K562 (cell line): ENCODE measurements around the gene PPAN. TPM values are rescaled to one million over a fixed set of nuclear protein-coding genes. Genes with fewer than 3 reads are reported as not detected.

Experiments
- NCOA1 ChIP-seq: fragments of 450-650 bp; IDR thresholded peaks from 2 replicates; pipeline ENCODE4 v1.6.1; 2016; ENCODE audit warnings: low read depth
- NFE2L1 ChIP-seq: fragments of 450-650 bp; IDR thresholded peaks from 2 replicates; pipeline ENCODE4 v1.6.1; 2016; ENCODE audit warnings: missing genetic modification characterization, low read depth, mild to moderate bottlenecking, missing compliant biosample characterization, moderate library complexity, borderline replicate concordance
- PPARD ChIP-seq: fragments of 250-450 bp; sonication (Bioruptor Pico); IDR thresholded peaks from 2 replicates; pipeline ENCODE4 v1.8.0; 2022; ENCODE audit warnings: inconsistent platforms, mild to moderate bottlenecking, moderate library complexity
- PTBP1 ChIP-seq: fragments of 200-400 bp; formaldehyde crosslinking; IDR thresholded peaks from 2 replicates; pipeline ENCODE4 v1.6.1; 2017; ENCODE audit warnings: low read depth, low read length
- SPI1 ChIP-seq: IDR thresholded peaks from 2 replicates; pipeline ENCODE4 v1.6.1; 2011; ENCODE audit warnings: low read depth, low read length, control low read depth, borderline replicate concordance
- SRSF7 ChIP-seq: fragments of 200-400 bp; formaldehyde crosslinking; optimal IDR thresholded peaks from 2 replicates; pipeline ENCODE3; 2017; ENCODE audit warnings: mild to moderate bottlenecking, low read depth, low read length
- TBL1XR1 ChIP-seq, 2 experiments: IDR thresholded peaks; 2 replicates each; pipeline ENCODE4 v1.6.1; 2012; ENCODE audit warnings: improper control_type of control experiment in 2 of 2, low read length in 2 of 2, mild to moderate bottlenecking in 1 of 2
- TEAD2 ChIP-seq: fragments of 450-650 bp; IDR thresholded peaks from 2 replicates; pipeline ENCODE4 v1.6.1; 2016; ENCODE audit warnings: missing genetic modification characterization, control low read depth, missing compliant biosample characterization
- ZNF184 ChIP-seq: sonication (generic); formaldehyde crosslinking; IDR thresholded peaks from 2 replicates; pipeline ENCODE4 v1.5.0; 2020; ENCODE audit warnings: missing genetic modification reagents
- ZNF212 ChIP-seq: fragments of 450-650 bp; formaldehyde crosslinking; IDR thresholded peaks from 2 replicates; pipeline ENCODE4 v1.4.0; 2020; ENCODE audit warnings: mild to moderate bottlenecking
- ZNF263 ChIP-seq: sonication (generic); formaldehyde crosslinking; IDR thresholded peaks from 2 replicates; pipeline ENCODE4 v1.8.0; 2022; ENCODE audit warnings: mild to moderate bottlenecking, missing genetic modification reagents, borderline replicate concordance
- ZNF586 ChIP-seq: fragments of 450-650 bp; formaldehyde crosslinking; conservative IDR thresholded peaks from 2 replicates; pipeline ENCODE4 v1.4.0; 2020; ENCODE audit warnings: mild to moderate bottlenecking, moderate library complexity
- ZNF589 ChIP-seq: fragments of 200-800 bp; sonication (Bioruptor generic); IDR thresholded peaks from 2 replicates; pipeline ENCODE4 v1.6.1; 2016; ENCODE audit warnings: low read depth, missing genetic modification characterization, missing compliant biosample characterization
- polyA plus RNA-seq, 8 experiments: library from polyadenylated mRNA; depleted of rRNA in 4 of 8; stranded (reverse) in 5 of 8; unstranded in 3 of 8; fragments of >200 nt; fragmentation: Nextera tagmentation in 2 of 8; fragmentation: Illumina TruSeq in 1 of 8; extraction: Ambion mirVana in 2 of 8; extraction: Trizol in 1 of 8; gene quantifications; 2 replicates each; pipeline versions ENCODE4 v1.2.1 to v1.2.3, GENCODE V29; 2011 to 2014; ENCODE audit warnings: inconsistent platforms in 1 of 8, missing spikeins in 1 of 8
- total RNA-seq, 7 experiments: library from RNA; depleted of rRNA in 6 of 7; stranded (reverse); fragments of >200 nt in 6 of 7; fragmentation: Illumina TruSeq in 2 of 7; extraction: Trizol in 2 of 7; gene quantifications; 2 replicates each; pipeline versions ENCODE4 v1.2.1 to v1.2.3, GENCODE V29; 2011 to 2021; ENCODE audit warnings: low replicate concordance in 1 of 7
- TF ChIP-seq, protein P1 (sequence below): sonication (generic); formaldehyde crosslinking; IDR thresholded peaks from 2 replicates; pipeline ENCODE4 v1.8.0; 2023; ENCODE audit warnings: missing genetic modification reagents, mild to moderate bottlenecking, borderline replicate concordance
- TF ChIP-seq, protein P2 (sequence below): sonication (generic); formaldehyde crosslinking; IDR thresholded peaks from 2 replicates; pipeline ENCODE4 v1.8.1; 2022; ENCODE audit warnings: missing genetic modification reagents
- TF ChIP-seq, protein P3 (sequence below): fragments of 250-450 bp; sonication (Bioruptor Pico); IDR thresholded peaks from 2 replicates; pipeline ENCODE4 v1.5.0; 2021
- TF ChIP-seq, protein P4 (sequence below): sonication (generic); formaldehyde crosslinking; IDR thresholded peaks from 2 replicates; pipeline ENCODE4 v1.8.0; 2022; ENCODE audit warnings: missing genetic modification reagents, mild to moderate bottlenecking, borderline replicate concordance

PPAN gene
- total and polyA plus RNA-seq, 9 of the 15 experiments (the other 6 are each of a cell fraction or from before 2014, with no cell fraction given), result 2.2 to 129 (median 59.1) TPM

DNA sequence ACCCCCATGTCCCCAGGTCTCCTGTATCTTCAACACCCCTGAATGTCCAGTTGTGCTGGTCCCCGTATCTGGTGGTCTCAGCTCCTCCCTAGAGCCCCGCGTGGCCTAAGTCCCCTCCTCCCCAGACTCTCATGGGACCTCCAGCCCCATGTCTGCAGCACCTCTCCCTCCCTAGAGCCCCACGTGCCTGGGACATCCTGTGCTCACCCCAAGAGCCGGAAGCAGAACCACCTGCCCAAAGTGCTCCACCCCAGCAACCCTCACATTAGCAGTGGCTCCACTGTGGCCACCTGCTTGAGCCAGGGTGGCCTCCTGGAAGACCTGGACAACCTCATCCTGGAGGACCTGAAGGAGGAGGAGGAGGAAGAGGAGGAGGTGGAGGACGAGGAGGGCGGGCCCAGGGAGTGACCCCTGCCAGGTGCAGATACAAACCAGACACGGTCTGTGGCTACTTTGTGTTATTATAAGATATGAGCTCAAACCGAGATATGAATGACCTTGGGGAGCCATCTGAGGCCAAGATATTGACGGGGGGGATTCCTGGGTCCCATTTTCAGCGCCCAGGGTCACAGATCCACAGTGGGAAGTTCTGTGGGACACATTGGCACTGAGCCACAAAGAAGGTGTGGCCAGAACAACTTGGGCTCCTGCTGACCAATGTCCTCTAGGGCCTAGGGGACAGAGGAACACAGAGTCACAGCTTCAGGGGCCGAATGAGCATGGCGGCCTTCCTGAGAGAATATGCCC is 14.1 kb upstream of the PPAN start (continued):
- TF ChIP-seq, protein P1, sequence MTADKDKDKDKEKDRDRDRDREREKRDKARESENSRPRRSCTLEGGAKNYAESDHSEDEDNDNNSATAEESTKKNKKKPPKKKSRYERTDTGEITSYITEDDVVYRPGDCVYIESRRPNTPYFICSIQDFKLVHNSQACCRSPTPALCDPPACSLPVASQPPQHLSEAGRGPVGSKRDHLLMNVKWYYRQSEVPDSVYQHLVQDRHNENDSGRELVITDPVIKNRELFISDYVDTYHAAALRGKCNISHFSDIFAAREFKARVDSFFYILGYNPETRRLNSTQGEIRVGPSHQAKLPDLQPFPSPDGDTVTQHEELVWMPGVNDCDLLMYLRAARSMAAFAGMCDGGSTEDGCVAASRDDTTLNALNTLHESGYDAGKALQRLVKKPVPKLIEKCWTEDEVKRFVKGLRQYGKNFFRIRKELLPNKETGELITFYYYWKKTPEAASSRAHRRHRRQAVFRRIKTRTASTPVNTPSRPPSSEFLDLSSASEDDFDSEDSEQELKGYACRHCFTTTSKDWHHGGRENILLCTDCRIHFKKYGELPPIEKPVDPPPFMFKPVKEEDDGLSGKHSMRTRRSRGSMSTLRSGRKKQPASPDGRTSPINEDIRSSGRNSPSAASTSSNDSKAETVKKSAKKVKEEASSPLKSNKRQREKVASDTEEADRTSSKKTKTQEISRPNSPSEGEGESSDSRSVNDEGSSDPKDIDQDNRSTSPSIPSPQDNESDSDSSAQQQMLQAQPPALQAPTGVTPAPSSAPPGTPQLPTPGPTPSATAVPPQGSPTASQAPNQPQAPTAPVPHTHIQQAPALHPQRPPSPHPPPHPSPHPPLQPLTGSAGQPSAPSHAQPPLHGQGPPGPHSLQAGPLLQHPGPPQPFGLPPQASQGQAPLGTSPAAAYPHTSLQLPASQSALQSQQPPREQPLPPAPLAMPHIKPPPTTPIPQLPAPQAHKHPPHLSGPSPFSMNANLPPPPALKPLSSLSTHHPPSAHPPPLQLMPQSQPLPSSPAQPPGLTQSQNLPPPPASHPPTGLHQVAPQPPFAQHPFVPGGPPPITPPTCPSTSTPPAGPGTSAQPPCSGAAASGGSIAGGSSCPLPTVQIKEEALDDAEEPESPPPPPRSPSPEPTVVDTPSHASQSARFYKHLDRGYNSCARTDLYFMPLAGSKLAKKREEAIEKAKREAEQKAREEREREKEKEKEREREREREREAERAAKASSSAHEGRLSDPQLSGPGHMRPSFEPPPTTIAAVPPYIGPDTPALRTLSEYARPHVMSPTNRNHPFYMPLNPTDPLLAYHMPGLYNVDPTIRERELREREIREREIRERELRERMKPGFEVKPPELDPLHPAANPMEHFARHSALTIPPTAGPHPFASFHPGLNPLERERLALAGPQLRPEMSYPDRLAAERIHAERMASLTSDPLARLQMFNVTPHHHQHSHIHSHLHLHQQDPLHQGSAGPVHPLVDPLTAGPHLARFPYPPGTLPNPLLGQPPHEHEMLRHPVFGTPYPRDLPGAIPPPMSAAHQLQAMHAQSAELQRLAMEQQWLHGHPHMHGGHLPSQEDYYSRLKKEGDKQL (CRISPR knock-in tag), result no peak
- TF ChIP-seq TEAD2 (tag), result no peak
- TF ChIP-seq ZNF263 (CRISPR knock-in tag), result peak; percentile 99
- peak; percentile 30; the same call in 1 of the 2 replicates for TF ChIP-seq NCOA1
- TF ChIP-seq NFE2L1, result no peak
- TF ChIP-seq, protein P2, sequence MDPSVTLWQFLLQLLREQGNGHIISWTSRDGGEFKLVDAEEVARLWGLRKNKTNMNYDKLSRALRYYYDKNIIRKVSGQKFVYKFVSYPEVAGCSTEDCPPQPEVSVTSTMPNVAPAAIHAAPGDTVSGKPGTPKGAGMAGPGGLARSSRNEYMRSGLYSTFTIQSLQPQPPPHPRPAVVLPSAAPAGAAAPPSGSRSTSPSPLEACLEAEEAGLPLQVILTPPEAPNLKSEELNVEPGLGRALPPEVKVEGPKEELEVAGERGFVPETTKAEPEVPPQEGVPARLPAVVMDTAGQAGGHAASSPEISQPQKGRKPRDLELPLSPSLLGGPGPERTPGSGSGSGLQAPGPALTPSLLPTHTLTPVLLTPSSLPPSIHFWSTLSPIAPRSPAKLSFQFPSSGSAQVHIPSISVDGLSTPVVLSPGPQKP (CRISPR knock-in tag), result no peak
- TF ChIP-seq, protein P3, sequence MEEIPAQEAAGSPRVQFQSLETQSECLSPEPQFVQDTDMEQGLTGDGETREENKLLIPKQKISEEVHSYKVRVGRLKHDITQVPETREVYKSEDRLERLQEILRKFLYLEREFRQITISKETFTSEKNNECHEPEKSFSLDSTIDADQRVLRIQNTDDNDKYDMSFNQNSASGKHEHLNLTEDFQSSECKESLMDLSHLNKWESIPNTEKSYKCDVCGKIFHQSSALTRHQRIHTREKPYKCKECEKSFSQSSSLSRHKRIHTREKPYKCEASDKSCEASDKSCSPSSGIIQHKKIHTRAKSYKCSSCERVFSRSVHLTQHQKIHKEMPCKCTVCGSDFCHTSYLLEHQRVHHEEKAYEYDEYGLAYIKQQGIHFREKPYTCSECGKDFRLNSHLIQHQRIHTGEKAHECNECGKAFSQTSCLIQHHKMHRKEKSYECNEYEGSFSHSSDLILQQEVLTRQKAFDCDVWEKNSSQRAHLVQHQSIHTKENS (CRISPR knock-in tag), result no peak
- TF ChIP-seq PPARD (CRISPR knock-in tag), result no peak
- TF ChIP-seq SPI1, result no peak
- no peak for TF ChIP-seq ZNF184 (CRISPR knock-in tag)
- no peak for TF ChIP-seq SRSF7
- TF ChIP-seq PTBP1, result no peak
- TF ChIP-seq, protein P4, sequence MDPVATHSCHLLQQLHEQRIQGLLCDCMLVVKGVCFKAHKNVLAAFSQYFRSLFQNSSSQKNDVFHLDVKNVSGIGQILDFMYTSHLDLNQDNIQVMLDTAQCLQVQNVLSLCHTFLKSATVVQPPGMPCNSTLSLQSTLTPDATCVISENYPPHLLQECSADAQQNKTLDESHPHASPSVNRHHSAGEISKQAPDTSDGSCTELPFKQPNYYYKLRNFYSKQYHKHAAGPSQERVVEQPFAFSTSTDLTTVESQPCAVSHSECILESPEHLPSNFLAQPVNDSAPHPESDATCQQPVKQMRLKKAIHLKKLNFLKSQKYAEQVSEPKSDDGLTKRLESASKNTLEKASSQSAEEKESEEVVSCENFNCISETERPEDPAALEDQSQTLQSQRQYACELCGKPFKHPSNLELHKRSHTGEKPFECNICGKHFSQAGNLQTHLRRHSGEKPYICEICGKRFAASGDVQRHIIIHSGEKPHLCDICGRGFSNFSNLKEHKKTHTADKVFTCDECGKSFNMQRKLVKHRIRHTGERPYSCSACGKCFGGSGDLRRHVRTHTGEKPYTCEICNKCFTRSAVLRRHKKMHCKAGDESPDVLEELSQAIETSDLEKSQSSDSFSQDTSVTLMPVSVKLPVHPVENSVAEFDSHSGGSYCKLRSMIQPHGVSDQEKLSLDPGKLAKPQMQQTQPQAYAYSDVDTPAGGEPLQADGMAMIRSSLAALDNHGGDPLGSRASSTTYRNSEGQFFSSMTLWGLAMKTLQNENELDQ (CRISPR knock-in tag), result no peak
- TF ChIP-seq TBL1XR1 (IDR thresholded peaks at IDR 0.05; ENCODE audit: low read length in 2 of 2), result peak in 1 of 2 experiments; percentile 35; a peak in 1 of 4 replicates
- no peak for TF ChIP-seq ZNF212 (CRISPR knock-in tag)
- no peak for TF ChIP-seq ZNF586 (CRISPR knock-in tag)
- TF ChIP-seq ZNF589 (CRISPR knock-in tag), result no peak
